Embryonic facial prominence (tissue), 1 donor: ENCODE data around the gene AHR.

ENCODE experiments used
- DNase-seq: peaks from one replicate; pipeline ENCODE4 v3.0.0-alpha.2; 2016; ENCODE audit errors: extremely low spot score

Gene AHR

GRCh38 chr7:17304926-17305325 lies 6.5 kb downstream of the AHR start:
- no peak for DNase-seq

- DNase-seq, result no peak
Observed at GRCh38 chr7:17305387-17306171, 7.1 kb downstream of the AHR start.

- no peak for DNase-seq
Observed at GRCh38 chr7:17307000-17307399, 8.5 kb downstream of the AHR start.

- no peak for DNase-seq
Observed at GRCh38 chr7:17307558-17307957, 9.1 kb downstream of the AHR start.

- no peak for DNase-seq
Observed at GRCh38 chr7:17307969-17308648, 9.7 kb downstream of the AHR start.

- DNase-seq, result no peak
Observed at GRCh38 chr7:17311194-17311593, 12.7 kb downstream of the AHR start.

GRCh38 chr7:17311952-17312351 lies 13.5 kb downstream of the AHR start:
- no peak for DNase-seq

GRCh38 chr7:17312641-17313040 lies 14.2 kb downstream of the AHR start:
- DNase-seq, result no peak

GRCh38 chr7:17313194-17313593 lies 14.7 kb downstream of the AHR start:
- no peak for DNase-seq

- no peak for DNase-seq
Observed at GRCh38 chr7:17315974-17316373, 17.5 kb downstream of the AHR start.

- no peak for DNase-seq
Observed at GRCh38 chr7:17318146-17318545, 19.7 kb downstream of the AHR start.

- no peak for DNase-seq
Observed at GRCh38 chr7:17319164-17320101, 21.0 kb downstream of the AHR start.

- DNase-seq, result no peak
Observed at GRCh38 chr7:17320102-17320497, 21.6 kb downstream of the AHR start.

GRCh38 chr7:17320657-17321056 lies 22.2 kb downstream of the AHR start:
- DNase-seq, result no peak

- no peak for DNase-seq
Observed at GRCh38 chr7:17325364-17325763, 26.9 kb downstream of the AHR start.

GRCh38 chr7:17326378-17326777 lies 27.9 kb downstream of the AHR start:
- no peak for DNase-seq

GRCh38 chr7:17328641-17329040 lies 30.2 kb downstream of the AHR start:
- no peak for DNase-seq

GRCh38 chr7:17329440-17329839 lies 31.0 kb downstream of the AHR start:
- DNase-seq, result no peak

- no peak for DNase-seq
Observed at GRCh38 chr7:17331891-17332501, 33.5 kb downstream of the AHR start.

- DNase-seq, result no peak
Observed at GRCh38 chr7:17333221-17333620, 34.8 kb downstream of the AHR start.

GRCh38 chr7:17336168-17336567 lies 37.7 kb downstream of the AHR start:
- DNase-seq, result no peak

GRCh38 chr7:17339139-17339538 lies 40.7 kb downstream of the AHR start:
- no peak for DNase-seq
